Ishikawa (cell line): ENCODE results near the gene ATP2B2.

Experiments used
- CEBPB ChIP-seq: IDR thresholded peaks from 2 replicates; pipeline ENCODE4 v1.6.1; 2012
- CREB1 ChIP-seq: IDR thresholded peaks from 2 replicates; pipeline ENCODE4 v1.6.1; 2012; ENCODE audit warnings: low read depth
- EGR1 ChIP-seq: IDR thresholded peaks from 2 replicates; pipeline ENCODE4 v1.6.1; 2012
- EP300 ChIP-seq: IDR thresholded peaks from 2 replicates; pipeline ENCODE4 v1.6.1; 2012; ENCODE audit warnings: borderline replicate concordance
- FOXM1 ChIP-seq: IDR thresholded peaks from 2 replicates; pipeline ENCODE4 v1.6.1; 2012; ENCODE audit warnings: low read depth, borderline replicate concordance
- NFIC ChIP-seq: IDR thresholded peaks from 2 replicates; pipeline ENCODE4 v1.6.1; 2012
- RAD21 ChIP-seq: IDR thresholded peaks from 2 replicates; pipeline ENCODE4 v1.6.1; 2012; ENCODE audit warnings: low read depth
- TAF1 ChIP-seq: IDR thresholded peaks from 2 replicates; pipeline ENCODE4 v1.6.1; 2012; ENCODE audit warnings: low read depth, mild to moderate bottlenecking
- TCF12 ChIP-seq: IDR thresholded peaks from 2 replicates; pipeline ENCODE4 v1.6.1; 2012; ENCODE audit warnings: low read depth
- TEAD4 ChIP-seq: IDR thresholded peaks from 2 replicates; pipeline ENCODE4 v1.6.1; 2012
- YY1 ChIP-seq: IDR thresholded peaks from 2 replicates; pipeline ENCODE4 v1.6.1; 2012; ENCODE audit warnings: low read depth
- ZBTB7A ChIP-seq: IDR thresholded peaks from 2 replicates; pipeline ENCODE4 v1.6.1; 2012; ENCODE audit warnings: low read depth
- TF ChIP-seq, protein P1 (sequence below): IDR thresholded peaks from 2 replicates; pipeline ENCODE4 v1.6.1; 2012; ENCODE audit warnings: low read depth, mild to moderate bottlenecking
- TF ChIP-seq, protein P2 (sequence below): IDR thresholded peaks from 2 replicates; pipeline ENCODE4 v1.6.1; 2012
- TF ChIP-seq, protein P3 (sequence below): IDR thresholded peaks from 2 replicates; pipeline ENCODE4 v1.6.1; 2012

The ATP2B2 gene

DNA sequence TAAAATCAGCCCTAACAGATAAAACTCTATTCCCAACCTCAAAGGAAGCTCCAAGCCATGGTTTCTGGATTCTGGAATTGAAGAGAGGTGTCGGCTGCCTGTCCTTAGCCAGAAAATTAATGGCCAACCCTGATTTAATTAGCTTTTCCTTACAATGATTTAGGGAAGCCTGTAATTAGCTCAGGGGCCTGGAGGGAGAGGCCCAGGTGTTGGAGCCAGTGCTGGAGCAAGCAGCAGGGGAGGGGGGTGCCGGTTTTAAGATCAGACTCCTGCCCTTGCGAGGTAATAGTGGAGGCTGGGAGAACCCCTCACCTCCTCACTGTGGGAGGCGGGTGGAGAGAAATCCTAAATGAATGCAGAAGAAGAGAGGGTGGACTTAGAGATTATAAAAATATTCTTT, 14.7 kb upstream of the ATP2B2 start:
- TF ChIP-seq, protein P1, sequence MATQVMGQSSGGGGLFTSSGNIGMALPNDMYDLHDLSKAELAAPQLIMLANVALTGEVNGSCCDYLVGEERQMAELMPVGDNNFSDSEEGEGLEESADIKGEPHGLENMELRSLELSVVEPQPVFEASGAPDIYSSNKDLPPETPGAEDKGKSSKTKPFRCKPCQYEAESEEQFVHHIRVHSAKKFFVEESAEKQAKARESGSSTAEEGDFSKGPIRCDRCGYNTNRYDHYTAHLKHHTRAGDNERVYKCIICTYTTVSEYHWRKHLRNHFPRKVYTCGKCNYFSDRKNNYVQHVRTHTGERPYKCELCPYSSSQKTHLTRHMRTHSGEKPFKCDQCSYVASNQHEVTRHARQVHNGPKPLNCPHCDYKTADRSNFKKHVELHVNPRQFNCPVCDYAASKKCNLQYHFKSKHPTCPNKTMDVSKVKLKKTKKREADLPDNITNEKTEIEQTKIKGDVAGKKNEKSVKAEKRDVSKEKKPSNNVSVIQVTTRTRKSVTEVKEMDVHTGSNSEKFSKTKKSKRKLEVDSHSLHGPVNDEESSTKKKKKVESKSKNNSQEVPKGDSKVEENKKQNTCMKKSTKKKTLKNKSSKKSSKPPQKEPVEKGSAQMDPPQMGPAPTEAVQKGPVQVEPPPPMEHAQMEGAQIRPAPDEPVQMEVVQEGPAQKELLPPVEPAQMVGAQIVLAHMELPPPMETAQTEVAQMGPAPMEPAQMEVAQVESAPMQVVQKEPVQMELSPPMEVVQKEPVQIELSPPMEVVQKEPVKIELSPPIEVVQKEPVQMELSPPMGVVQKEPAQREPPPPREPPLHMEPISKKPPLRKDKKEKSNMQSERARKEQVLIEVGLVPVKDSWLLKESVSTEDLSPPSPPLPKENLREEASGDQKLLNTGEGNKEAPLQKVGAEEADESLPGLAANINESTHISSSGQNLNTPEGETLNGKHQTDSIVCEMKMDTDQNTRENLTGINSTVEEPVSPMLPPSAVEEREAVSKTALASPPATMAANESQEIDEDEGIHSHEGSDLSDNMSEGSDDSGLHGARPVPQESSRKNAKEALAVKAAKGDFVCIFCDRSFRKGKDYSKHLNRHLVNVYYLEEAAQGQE: no peak
- no peak for TF ChIP-seq NFIC
- no peak for TF ChIP-seq CEBPB
- TF ChIP-seq TEAD4: no peak
- no peak for TF ChIP-seq YY1
- TF ChIP-seq RAD21: no peak

DNA sequence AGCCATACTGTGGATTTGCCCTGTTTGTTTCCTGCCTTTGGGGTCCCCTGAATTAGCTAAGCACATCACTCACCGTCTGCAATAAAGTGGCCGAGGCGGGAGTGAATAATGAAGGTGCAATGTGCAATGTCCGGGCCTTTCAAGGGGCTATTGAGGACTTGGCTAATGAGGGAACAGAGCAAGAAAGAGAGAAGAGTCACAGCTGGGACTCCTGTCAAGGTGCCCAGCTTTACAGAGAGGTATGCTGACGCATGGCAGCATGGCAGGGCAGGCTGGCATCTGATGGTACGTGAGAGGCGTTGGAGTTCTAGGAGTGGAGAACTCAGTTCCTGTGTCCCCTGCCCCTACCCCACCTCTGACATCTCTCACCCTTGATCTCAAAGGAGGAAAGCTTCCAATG, 13.8 kb upstream of the ATP2B2 start:
- TF ChIP-seq YY1 (no peak), CREB1 (no peak), CEBPB (no peak), RAD21 (no peak), ZBTB7A (no peak), EP300 (no peak), EGR1 (no peak)
- TF ChIP-seq, protein P2, sequence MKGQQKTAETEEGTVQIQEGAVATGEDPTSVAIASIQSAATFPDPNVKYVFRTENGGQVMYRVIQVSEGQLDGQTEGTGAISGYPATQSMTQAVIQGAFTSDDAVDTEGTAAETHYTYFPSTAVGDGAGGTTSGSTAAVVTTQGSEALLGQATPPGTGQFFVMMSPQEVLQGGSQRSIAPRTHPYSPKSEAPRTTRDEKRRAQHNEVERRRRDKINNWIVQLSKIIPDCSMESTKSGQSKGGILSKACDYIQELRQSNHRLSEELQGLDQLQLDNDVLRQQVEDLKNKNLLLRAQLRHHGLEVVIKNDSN: no peak
- TF ChIP-seq, protein P3, sequence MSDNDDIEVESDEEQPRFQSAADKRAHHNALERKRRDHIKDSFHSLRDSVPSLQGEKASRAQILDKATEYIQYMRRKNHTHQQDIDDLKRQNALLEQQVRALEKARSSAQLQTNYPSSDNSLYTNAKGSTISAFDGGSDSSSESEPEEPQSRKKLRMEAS: no peak

DNA sequence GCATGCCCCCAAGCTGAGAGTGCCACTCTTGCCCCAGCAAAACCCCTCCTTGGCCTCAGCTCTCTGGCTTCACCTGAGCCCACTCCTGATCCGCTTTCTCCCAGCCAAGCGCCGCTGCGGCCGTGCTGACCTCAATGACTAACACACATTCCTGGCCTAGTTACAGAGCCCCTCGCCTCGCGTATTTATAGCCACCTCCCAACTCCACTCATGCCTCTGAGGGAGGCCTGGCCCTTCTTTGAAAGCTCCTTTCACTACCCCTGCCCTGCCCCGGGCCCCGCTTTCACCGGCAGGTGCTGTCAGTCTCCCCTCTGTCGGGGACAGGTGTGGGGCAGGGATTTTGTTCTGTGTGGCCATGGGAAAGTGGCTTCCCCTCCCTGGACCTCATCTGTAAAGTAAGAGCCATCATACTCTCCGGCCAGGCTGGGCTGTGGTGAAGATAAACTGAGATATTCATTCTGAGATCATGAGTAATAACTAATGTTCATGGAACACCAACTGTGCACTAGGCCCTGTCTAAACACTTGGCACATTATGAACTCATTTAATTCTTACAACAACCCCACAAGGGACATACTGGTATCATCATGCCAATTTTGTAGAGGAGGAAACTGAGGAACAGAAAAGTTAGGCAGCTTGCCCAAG, 13.2 kb upstream of the ATP2B2 start:
- TF ChIP-seq CREB1 (no peak), TEAD4 (no peak), ZBTB7A (no peak), CEBPB (no peak), EP300 (no peak), RAD21 (no peak), FOXM1 (no peak), NFIC (no peak), YY1 (no peak), TAF1 (no peak), EGR1 (no peak), TCF12 (no peak)
- TF ChIP-seq, protein P3: no peak
- TF ChIP-seq, protein P2: no peak
- TF ChIP-seq, protein P1: no peak

DNA sequence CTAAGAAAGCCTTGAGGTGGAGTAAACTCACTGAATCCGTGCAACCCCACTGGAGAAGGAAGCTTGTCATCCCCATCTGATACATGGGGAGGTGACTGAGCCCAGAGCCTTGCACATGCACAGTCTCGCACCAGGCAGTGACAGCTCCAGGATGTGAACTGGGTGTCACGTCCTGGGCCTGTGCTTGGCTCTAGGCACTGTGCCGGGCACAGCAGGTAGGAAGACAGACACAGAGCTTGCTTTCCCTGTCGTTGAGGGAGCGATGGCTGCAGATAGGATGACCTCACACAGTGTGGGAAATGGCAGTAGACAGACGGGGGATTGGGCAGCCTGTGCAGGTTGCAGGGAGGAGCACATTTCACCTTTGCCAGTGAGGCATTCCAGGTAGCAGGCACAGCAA, 12.2 kb upstream of the ATP2B2 start:
- TF ChIP-seq, protein P1: no peak
- TF ChIP-seq EP300: no peak
- TF ChIP-seq EGR1: no peak
- no peak for TF ChIP-seq TAF1
- no peak for TF ChIP-seq FOXM1
- TF ChIP-seq, protein P2: no peak
- no peak for TF ChIP-seq YY1
- TF ChIP-seq TEAD4: no peak
- TF ChIP-seq, protein P3: no peak
- no peak for TF ChIP-seq NFIC
- no peak for TF ChIP-seq CREB1
- TF ChIP-seq TCF12: no peak
- no peak for TF ChIP-seq CEBPB
- no peak for TF ChIP-seq ZBTB7A
- no peak for TF ChIP-seq RAD21
